ENCODE measurements around the gene FUS.

DNA sequence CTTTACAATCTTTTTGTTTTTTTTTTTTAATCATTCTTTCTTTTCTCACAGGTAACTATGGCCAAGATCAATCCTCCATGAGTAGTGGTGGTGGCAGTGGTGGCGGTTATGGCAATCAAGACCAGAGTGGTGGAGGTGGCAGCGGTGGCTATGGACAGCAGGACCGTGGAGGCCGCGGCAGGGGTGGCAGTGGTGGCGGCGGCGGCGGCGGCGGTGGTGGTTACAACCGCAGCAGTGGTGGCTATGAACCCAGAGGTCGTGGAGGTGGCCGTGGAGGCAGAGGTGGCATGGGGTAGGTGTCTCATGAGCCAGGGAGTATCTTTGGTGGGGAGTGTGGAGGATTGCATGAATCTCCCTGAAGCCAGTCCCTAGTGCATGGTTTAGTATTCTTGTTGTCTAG is 4.9 kb downstream of the FUS start:
- TF ChIP-seq YY1 (IDR thresholded peaks at IDR 0.05; ENCODE audit: insufficient read depth, insufficient read length): no peak
- TF ChIP-seq ZNF274 (IDR thresholded peaks at IDR 0.05; ENCODE audit: low read depth, low read length): no peak

All from NT2/D1 (cell line).